Measurements from ENCODE around the gene CLTC. TPM values are rescaled to one million over a fixed set of nuclear protein-coding genes. Genes with fewer than 3 reads are reported as not detected.

The CLTC gene
- total RNA-seq, 2 donors from 2014 or later, result 202 to 206 TPM

DNA sequence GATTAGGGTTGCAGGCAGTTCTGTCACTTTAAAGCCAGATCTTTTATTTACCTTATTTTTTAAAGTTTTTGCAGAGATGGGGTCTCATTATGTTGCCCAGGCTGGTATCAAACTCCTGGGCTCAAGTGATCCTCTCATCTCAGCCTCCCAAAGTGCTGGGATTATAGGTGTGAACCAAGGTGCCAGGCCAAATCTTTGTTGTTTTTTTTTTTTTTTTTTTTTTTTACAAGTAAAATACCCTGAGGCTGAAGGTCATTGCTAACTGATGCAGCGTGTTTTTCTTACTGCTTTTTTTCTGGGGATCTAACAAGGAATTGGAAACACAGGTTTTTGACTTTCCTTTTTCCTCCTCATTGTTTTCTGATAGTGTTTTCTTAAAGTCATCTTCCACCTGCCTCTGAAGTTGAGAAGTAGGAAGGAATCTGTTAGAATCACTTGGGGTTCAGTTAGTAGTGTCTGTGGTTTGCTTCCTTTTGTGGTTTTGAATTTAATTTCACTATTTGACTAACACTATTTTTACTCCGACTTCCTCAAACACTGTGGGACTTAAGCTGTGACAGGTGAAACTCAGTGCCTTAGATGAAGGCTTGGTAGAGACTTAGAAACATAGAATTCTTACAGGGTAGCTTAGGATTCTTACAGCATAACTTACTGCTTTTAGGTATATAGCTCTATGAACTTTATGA is 22.2 kb downstream of the CLTC start:
- H3K9me3 ChIP-seq, result no peaks in the 10 kb centered on the region
- 34% methylated on average over 2 of the region's 2 CpGs for WGBS
- peaks cover 4% of the 10 kb centered on the region for H3K4me1 ChIP-seq (replicated peaks)
- peak overlapping the region in 1 of 2 donors; percentile 48 for H3K27ac ChIP-seq
- intact Hi-C loops (cut with DNase I), result no loop called here
- DNase-seq (ENCODE audit: low spot score), result no peak
- H3K27me3 ChIP-seq (replicated peaks; ENCODE audit: insufficient read depth), result no peaks in the 10 kb centered on the region
- no peak for TF ChIP-seq POLR2AphosphoS5 (IDR thresholded peaks at IDR 0.05)
- TF ChIP-seq, protein P1, sequence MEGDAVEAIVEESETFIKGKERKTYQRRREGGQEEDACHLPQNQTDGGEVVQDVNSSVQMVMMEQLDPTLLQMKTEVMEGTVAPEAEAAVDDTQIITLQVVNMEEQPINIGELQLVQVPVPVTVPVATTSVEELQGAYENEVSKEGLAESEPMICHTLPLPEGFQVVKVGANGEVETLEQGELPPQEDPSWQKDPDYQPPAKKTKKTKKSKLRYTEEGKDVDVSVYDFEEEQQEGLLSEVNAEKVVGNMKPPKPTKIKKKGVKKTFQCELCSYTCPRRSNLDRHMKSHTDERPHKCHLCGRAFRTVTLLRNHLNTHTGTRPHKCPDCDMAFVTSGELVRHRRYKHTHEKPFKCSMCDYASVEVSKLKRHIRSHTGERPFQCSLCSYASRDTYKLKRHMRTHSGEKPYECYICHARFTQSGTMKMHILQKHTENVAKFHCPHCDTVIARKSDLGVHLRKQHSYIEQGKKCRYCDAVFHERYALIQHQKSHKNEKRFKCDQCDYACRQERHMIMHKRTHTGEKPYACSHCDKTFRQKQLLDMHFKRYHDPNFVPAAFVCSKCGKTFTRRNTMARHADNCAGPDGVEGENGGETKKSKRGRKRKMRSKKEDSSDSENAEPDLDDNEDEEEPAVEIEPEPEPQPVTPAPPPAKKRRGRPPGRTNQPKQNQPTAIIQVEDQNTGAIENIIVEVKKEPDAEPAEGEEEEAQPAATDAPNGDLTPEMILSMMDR (IDR thresholded peaks at IDR 0.05), result no peak
- TF ChIP-seq POLR2A (IDR thresholded peaks at IDR 0.05), result no peak
- no peaks in the 10 kb centered on the region for H3K36me3 ChIP-seq
- H3K4me3 ChIP-seq, result no peak overlapping the region

DNA sequence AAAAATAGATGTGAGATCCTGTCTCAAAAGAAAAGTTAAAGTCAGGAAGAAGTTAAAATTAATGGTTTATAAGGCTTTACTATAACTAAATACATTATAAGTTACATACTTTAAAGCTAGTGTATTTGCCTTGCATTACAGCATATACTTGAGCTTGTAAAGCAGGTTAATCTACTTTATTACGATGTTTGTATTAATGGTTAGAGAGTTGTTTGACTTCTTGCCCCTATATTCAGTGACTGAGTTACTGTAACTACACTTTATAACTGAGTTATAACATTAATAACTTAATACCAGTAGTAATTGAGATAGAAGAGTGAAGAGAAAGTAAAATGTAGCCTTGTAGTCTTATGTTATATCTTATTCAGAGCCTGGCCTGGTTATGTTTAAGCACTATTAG is 22.9 kb downstream of the CLTC start:
- Histone ChIP-seq H3K4me1 (replicated peaks) (peaks cover 4% of the 10 kb centered on the region), H3K4me3 (no peak overlapping the region), H3K27me3 (replicated peaks; ENCODE audit: insufficient read depth) (no peaks in the 10 kb centered on the region), H3K27ac (peak overlapping the region; percentile 20 to 48), H3K9me3 (no peaks in the 10 kb centered on the region), H3K36me3 (no peaks in the 10 kb centered on the region)
- no peak for DNase-seq (ENCODE audit: low spot score)
- TF ChIP-seq POLR2AphosphoS5 (IDR thresholded peaks at IDR 0.05) (no peak), POLR2A (IDR thresholded peaks at IDR 0.05) (no peak)
- TF ChIP-seq, protein P1 (IDR thresholded peaks at IDR 0.05), result no peak
- 45% methylated on average over 1 of the region's 1 CpG for WGBS
- intact Hi-C loops (cut with DNase I), result no loop called here

DNA sequence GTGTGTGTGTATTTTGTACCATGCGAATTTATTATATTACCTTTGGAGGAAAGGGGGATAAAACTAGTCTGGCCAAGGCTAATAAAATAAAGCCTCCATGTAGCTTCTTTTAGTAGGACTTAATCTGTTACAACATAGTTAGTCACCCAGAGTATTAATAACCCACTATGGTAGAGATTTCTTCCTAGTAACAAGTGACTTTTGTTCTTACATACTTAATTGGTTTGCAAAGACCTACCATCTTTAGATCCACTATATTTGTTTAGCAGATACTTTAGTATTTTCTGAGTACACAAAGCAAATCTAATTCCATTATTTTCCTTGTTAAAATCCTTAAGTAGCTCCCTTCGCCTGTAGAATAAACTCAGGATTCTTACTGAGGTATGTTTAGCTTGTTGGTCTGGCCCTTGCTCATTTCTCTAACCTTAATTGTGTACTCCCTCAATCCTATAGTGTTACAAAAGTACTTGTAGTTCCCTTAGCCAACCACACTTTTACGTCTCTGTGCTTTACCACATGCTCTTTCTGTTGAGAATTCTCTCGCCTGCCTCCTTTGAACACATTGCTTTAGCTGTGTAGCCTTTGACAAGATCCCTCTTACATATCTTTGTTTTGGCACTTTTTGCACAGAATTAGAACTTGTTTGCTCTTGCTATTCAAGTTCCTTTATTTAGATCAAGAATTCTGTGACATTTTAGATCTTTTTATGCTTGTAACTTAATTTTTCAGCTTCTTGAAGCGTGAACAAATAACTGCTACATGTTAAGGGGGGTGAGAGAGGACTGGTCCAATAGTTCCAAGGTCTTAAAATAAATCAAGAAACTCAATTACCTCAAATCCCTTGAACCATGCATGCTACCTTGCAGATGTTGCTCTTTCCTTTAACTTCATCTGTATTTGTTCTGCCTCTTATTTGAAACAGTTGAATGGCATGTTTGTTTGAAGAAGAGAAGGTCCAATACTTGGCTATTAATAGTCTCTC is 23.8 kb downstream of the CLTC start:
- Histone ChIP-seq H3K27me3 (replicated peaks; ENCODE audit: insufficient read depth) (no peaks in the 10 kb centered on the region), H3K36me3 (no peaks in the 10 kb centered on the region), H3K4me1 (replicated peaks) (peaks cover 4% of the 10 kb centered on the region), H3K9me3 (no peaks in the 10 kb centered on the region), H3K4me3 (no peak overlapping the region), H3K27ac (peak overlapping the region in 1 of 2 donors; percentile 48)
- intact Hi-C loops (cut with DNase I), result no loop called here
- 57% methylated on average over 5 of the region's 5 CpGs for WGBS
- no peak for DNase-seq (ENCODE audit: low spot score)
- TF ChIP-seq POLR2AphosphoS5 (IDR thresholded peaks at IDR 0.05) (no peak), POLR2A (IDR thresholded peaks at IDR 0.05) (no peak)
- TF ChIP-seq, protein P1 (IDR thresholded peaks at IDR 0.05), result no peak

DNA sequence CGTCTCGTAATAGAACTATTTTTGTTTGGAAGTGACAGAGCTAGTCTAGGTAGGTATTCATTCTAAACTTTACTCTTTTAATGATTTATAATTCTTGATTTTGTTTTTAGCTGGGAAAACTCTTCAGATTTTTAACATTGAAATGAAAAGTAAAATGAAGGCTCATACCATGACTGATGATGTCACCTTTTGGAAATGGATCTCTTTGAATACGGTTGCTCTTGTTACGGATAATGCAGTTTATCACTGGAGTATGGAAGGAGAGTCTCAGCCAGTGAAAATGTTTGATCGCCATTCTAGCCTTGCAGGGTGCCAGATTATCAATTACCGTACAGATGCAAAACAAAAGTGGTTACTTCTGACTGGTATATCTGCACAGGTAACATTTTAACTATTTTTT is 27.6 kb downstream of the CLTC start:
- TF ChIP-seq POLR2AphosphoS5 (IDR thresholded peaks at IDR 0.05) (no peak), POLR2A (IDR thresholded peaks at IDR 0.05) (no peak)
- TF ChIP-seq, protein P1 (IDR thresholded peaks at IDR 0.05), result no peak
- Histone ChIP-seq H3K9me3 (no peaks in the 10 kb centered on the region), H3K27me3 (replicated peaks; ENCODE audit: insufficient read depth) (no peaks in the 10 kb centered on the region), H3K4me1 (replicated peaks) (peaks cover 4% of the 10 kb centered on the region), H3K4me3 (no peak overlapping the region), H3K27ac (no peak overlapping the region), H3K36me3 (peaks cover 0 to 1% of the 10 kb centered on the region in 2 donors)
- intact Hi-C loops (cut with DNase I), result no loop called here
- DNase-seq (ENCODE audit: low spot score), result no peak
- 91% methylated on average over 6 of the region's 6 CpGs for WGBS

Measured in prostate gland (tissue), 2 donors.